Hepatocyte (in vitro differentiated cells): ENCODE data around the gene RND1. TPM values are rescaled to one million over a fixed set of nuclear protein-coding genes. Genes with fewer than 3 reads are reported as not detected.

Experiments used
- DNase-seq: peaks from one replicate; pipeline ENCODE4 v3.0.0-alpha.2; 2016; ENCODE audit warnings: low spot score
- H2AFZ ChIP-seq: fragments of 200-600 bp; sonication (generic); 2 replicates; pipeline ENCODE4 v1.6.0; 2016; ENCODE audit warnings: antibody characterized with exemption, mild to moderate bottlenecking
- H3K27ac ChIP-seq: fragments of 200-600 bp; sonication (generic); 2 replicates; pipeline ENCODE4 v1.5.1; 2016; ENCODE audit warnings: mild to moderate bottlenecking
- H3K27me3 ChIP-seq: fragments of 200-600 bp; sonication (generic); 2 replicates; pipeline ENCODE4 v1.6.1; 2016
- H3K36me3 ChIP-seq: fragments of 200-600 bp; sonication (generic); replicated peaks from 2 replicates; pipeline ENCODE4 v1.5.1; 2016; ENCODE audit warnings: low read depth; ENCODE audit not compliant: insufficient read depth
- H3K4me1 ChIP-seq: fragments of 200-600 bp; sonication (generic); 2 replicates; pipeline ENCODE4 v1.5.1; 2016; ENCODE audit warnings: mild to moderate bottlenecking, moderate library complexity; ENCODE audit not compliant: insufficient read depth
- H3K4me2 ChIP-seq: fragments of 200-600 bp; sonication (generic); 2 replicates; pipeline ENCODE4 v1.6.0; 2016
- H3K4me3 ChIP-seq: fragments of 200-600 bp; sonication (generic); 2 replicates; pipeline ENCODE4 v1.5.1; 2016; ENCODE audit warnings: mild to moderate bottlenecking
- H3K79me2 ChIP-seq: fragments of 200-600 bp; sonication (generic); 2 replicates; pipeline ENCODE4 v1.6.0; 2017; ENCODE audit warnings: mild to moderate bottlenecking
- H3K9me2 ChIP-seq: fragments of 200-600 bp; sonication (generic); replicated peaks from 2 replicates; pipeline ENCODE4 v1.6.0; 2017; ENCODE audit warnings: mild to moderate bottlenecking; ENCODE audit not compliant: insufficient read depth
- H3K9me3 ChIP-seq: fragments of 200-600 bp; sonication (generic); 2 replicates; pipeline ENCODE4 v1.5.1; 2016; ENCODE audit warnings: low read depth, mild to moderate bottlenecking
- H4K20me1 ChIP-seq: fragments of 200-600 bp; sonication (generic); 2 replicates; pipeline ENCODE4 v1.6.0; 2016; ENCODE audit warnings: mild to moderate bottlenecking; ENCODE audit not compliant: insufficient read depth, poor library complexity, severe bottlenecking
- CTCF ChIP-seq: fragments of 200-600 bp; sonication (generic); IDR thresholded peaks from 2 replicates; pipeline ENCODE4 v1.5.1; 2016; ENCODE audit warnings: antibody characterized with exemption, mild to moderate bottlenecking; ENCODE audit not compliant: poor library complexity
- EZH2 ChIP-seq: fragments of 200-600 bp; sonication (generic); IDR thresholded peaks from 2 replicates; pipeline ENCODE4 v1.6.1; 2016; ENCODE audit warnings: antibody characterized with exemption, mild to moderate bottlenecking, borderline replicate concordance
- EZH2phosphoT487 ChIP-seq: fragments of 200-600 bp; sonication (generic); IDR thresholded peaks from one replicate; pipeline ENCODE4 v1.6.1; 2018; ENCODE audit warnings: antibody characterized with exemption, mild to moderate bottlenecking, low read depth, moderate library complexity; ENCODE audit not compliant: unreplicated experiment, severe bottlenecking
- WGBS: methylation state at CpG from one replicate; pipeline ENCODE4 v1.1.6; 2016; ENCODE audit warnings: low lambda C conversion rate; ENCODE audit errors: missing lambda C conversion rate; 5-methylcytosine and 5-hydroxymethylcytosine counted together
- polyA plus RNA-seq: library from polyadenylated mRNA; unstranded; fragments of >200 nt; fragmentation: Nextera tagmentation; extraction: Ambion mirVana; gene quantifications from 2 replicates; pipeline ENCODE4 v1.2.1, GENCODE V29; 2016
- total RNA-seq: library from RNA; depleted of rRNA; stranded (reverse); fragments of >200 nt; gene quantifications from 2 replicates; pipeline ENCODE4 v1.2.3, GENCODE V29; 2014

Gene RND1
- total and polyA plus RNA-seq, 2 experiments from 2014 or later, result 39.1 to 78.5 TPM

DNA sequence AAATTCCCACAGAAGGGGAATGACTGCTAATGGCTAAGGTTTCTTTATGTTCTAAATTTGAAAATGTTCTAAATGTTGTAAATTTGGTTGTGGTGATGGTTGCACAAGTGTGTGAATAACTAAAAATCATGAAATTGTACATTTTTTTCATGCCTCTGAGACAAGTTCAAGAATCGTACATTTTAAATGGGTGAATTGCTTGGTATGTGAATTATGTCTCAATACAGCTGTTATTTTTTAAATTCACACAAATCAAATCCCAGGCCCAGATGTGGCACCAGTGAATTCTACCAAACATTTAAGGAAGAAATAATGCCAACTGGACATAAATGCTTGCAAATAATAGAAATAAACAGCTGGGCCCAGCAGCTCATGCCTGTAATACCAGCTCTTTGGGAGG is 28.6 kb upstream of the RND1 start:
- 89% methylated on average over 1 of the region's 1 CpG for WGBS

GRCh38 chr12:48890657-48891418 is 25.2 kb upstream of the RND1 start:
- 4% methylated on average over 28 of the region's 37 CpGs for WGBS
- Histone ChIP-seq H3K27ac (no peak overlapping the region), H3K9me2 (no peaks in the 10 kb centered on the region), H3K4me2 (peak overlapping the region; percentile 90), H3K4me1 (no peaks in the 10 kb centered on the region), H3K79me2 (no peaks in the 10 kb centered on the region), H3K4me3 (no peak overlapping the region), H3K36me3 (no peaks in the 10 kb centered on the region), H3K27me3 (no peaks in the 10 kb centered on the region), H4K20me1 (no peaks in the 10 kb centered on the region), H3K9me3 (no peaks in the 10 kb centered on the region), H2AFZ (peak overlapping the region; percentile 46)
- DNase-seq, result peak; percentile 91
- no peak for TF ChIP-seq EZH2
- peak; percentile 97 for TF ChIP-seq CTCF

More for the DNA sequence above, 28.6 kb upstream of the RND1 start:
- Histone ChIP-seq H3K79me2 (no peaks in the 10 kb centered on the region), H4K20me1 (no peaks in the 10 kb centered on the region), H3K27ac (no peak overlapping the region), H3K36me3 (no peaks in the 10 kb centered on the region), H3K27me3 (no peaks in the 10 kb centered on the region), H2AFZ (no peak overlapping the region), H3K4me2 (no peak overlapping the region), H3K9me2 (no peaks in the 10 kb centered on the region), H3K4me3 (no peak overlapping the region), H3K4me1 (no peaks in the 10 kb centered on the region), H3K9me3 (no peaks in the 10 kb centered on the region)
- DNase-seq, result no peak
- TF ChIP-seq CTCF (no peak), EZH2 (no peak), EZH2phosphoT487 (no peak)

- Histone ChIP-seq H2AFZ (no peak overlapping the region), H3K4me3 (no peak overlapping the region), H3K4me2 (no peak overlapping the region), H4K20me1 (no peaks in the 10 kb centered on the region), H3K79me2 (no peaks in the 10 kb centered on the region), H3K4me1 (no peaks in the 10 kb centered on the region), H3K27ac (no peak overlapping the region), H3K9me2 (no peaks in the 10 kb centered on the region), H3K9me3 (no peaks in the 10 kb centered on the region), H3K27me3 (no peaks in the 10 kb centered on the region), H3K36me3 (no peaks in the 10 kb centered on the region)
- no peak for DNase-seq
- no peak for TF ChIP-seq EZH2
- no peak for TF ChIP-seq EZH2phosphoT487
- TF ChIP-seq CTCF, result no peak
- 82% methylated on average over 3 of the region's 3 CpGs for WGBS
Measured at GRCh38 chr12:48889679-48890078, 24.0 kb upstream of the RND1 start.
